22Rv1 (cell line): Measurements from ENCODE around the gene ANKRD40.

Experiments
- ZFX ChIP-seq: fragments of 450-650 bp; IDR thresholded peaks from 2 replicates; pipeline ENCODE4 v1.6.1; 2017; ENCODE audit warnings: antibody characterized with exemption, borderline replicate concordance
- TF ChIP-seq, protein P1 (sequence below): fragments of 450-650 bp; IDR thresholded peaks from 2 replicates; pipeline ENCODE4 v1.5.1; 2017; ENCODE audit warnings: mild to moderate bottlenecking

DNA sequence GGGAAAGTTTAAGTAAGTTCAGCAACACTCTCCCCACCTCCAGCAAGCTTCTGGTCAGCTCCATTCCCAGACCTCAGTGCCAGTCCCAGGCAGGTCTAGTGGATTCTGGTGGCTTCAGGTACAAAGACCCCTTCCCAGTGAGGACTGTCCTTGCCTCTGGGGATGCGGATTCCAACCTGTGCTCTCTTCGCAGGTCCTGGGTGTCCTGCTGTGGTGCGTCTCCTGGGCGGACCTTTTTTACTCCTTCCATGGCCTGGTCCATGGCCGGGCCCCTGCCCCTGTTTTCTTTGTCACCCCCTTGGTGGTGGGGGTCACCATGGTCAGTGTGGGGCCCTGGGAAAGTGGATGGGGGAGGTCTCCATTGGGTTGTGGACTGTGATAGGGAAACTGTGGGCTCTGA, 51.2 kb downstream of the ANKRD40 start:
- TF ChIP-seq, protein P1, sequence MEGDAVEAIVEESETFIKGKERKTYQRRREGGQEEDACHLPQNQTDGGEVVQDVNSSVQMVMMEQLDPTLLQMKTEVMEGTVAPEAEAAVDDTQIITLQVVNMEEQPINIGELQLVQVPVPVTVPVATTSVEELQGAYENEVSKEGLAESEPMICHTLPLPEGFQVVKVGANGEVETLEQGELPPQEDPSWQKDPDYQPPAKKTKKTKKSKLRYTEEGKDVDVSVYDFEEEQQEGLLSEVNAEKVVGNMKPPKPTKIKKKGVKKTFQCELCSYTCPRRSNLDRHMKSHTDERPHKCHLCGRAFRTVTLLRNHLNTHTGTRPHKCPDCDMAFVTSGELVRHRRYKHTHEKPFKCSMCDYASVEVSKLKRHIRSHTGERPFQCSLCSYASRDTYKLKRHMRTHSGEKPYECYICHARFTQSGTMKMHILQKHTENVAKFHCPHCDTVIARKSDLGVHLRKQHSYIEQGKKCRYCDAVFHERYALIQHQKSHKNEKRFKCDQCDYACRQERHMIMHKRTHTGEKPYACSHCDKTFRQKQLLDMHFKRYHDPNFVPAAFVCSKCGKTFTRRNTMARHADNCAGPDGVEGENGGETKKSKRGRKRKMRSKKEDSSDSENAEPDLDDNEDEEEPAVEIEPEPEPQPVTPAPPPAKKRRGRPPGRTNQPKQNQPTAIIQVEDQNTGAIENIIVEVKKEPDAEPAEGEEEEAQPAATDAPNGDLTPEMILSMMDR, result no peak
- TF ChIP-seq ZFX, result no peak
